ENCODE results near the gene RBM25. TPM values are rescaled to one million over a fixed set of nuclear protein-coding genes. Genes with fewer than 3 reads are reported as not detected.
"Not testable (repeated sequence)": the region's sequence is repeated elsewhere in the genome, so short reads cannot be mapped to it uniquely, and the experiment has no call there.

Gene RBM25
- polyA plus RNA-seq, 3 donors: 15.6 to 29.7 (median 23.8) TPM

DNA sequence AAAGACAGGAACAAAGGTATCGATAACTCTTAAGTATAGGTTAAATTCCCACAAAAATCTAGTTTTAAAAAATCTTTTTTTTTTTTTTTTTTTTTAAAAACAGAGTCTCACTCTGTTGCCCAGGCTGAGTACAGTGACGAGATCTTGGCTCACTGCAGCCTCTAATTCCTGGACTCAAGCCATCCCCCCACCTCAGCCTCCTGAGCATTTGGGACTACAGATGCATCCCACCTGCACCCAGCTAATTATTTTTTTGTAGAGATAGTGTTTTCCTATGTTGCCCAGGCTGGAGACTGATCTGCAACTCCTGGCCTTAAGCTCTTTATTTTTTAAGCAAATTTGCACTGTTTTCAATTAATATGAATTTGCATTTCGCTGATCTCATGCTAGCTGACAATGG, 87.8 kb downstream of the RBM25 start:
- H3K27ac ChIP-seq (ENCODE audit: low read depth, low read length): no peak overlapping the region
- 77 to 87% (median 78%) methylated on average over 3 of the region's 3 CpGs for WGBS, 3 donors

DNA sequence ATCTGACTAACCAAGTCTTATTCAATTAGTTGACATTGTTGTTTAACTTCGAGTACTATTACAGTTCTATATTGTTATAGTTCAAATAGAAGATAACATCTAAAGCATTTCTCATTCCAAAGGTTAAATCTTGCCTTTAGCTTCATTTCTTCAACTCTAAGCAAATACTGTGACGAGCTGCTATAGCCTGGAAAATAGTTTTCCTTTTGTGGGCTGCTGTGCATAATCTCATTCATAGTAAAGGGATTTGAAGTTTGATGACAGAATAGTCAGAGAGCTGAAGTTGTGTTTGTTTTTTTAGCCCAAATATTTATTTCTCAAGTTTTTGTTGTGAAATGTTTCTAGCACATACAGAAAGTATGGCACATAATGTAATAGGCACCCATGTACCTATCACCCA, 91.4 kb downstream of the RBM25 start:
- WGBS, 3 donors: 71 to 94% (median 78%) methylated on average over 2 of the region's 2 CpGs

DNA sequence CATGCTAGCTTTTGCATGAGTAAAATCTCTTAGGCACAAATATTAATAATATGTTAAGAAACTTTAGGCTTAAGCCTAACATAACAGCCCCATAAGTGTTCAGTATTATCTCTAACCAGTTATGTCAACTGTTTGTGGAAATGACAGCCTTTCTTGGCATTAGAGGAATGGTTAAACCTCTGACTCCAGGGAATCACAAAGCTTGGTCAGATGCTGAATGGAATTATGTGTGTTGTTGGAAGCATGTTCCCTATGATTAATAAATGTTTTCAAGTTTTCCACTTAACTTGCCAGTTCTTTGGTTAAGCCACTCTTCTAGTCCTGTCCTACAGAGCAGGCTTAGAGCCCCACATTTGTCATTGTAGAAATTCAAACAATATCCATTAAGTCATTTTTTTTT, 94.9 kb downstream of the RBM25 start:
- no peak overlapping the region for H3K27ac ChIP-seq (ENCODE audit: low read depth, low read length)

More for the DNA sequence above, 91.4 kb downstream of the RBM25 start:
- no peak overlapping the region for H3K27ac ChIP-seq (ENCODE audit: low read depth, low read length)

DNA sequence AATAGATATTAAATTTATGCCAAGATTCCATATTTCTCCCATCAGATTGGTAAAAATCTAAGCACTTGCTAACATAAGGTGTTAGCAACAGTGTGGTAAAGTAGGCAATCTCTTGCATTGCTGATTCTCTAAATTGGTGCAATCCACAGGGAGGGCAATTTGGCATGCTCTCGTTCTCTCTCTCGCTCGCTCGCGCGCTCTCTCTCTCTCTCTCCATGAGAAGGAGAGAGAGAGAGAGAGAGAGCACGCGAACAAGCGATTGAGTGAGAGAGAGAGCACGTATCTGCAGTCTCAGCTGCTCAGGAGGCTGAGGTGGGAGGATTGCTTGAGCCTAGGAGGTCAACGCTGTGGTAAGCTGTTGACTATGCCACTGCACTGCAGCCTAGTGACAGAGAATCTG, 103.9 kb downstream of the RBM25 start:
- WGBS, 3 donors: 83 to 95% (median 87%) methylated on average over 11 of the region's 11 CpGs
- no peak overlapping the region for H3K27ac ChIP-seq (ENCODE audit: low read depth, low read length)

DNA sequence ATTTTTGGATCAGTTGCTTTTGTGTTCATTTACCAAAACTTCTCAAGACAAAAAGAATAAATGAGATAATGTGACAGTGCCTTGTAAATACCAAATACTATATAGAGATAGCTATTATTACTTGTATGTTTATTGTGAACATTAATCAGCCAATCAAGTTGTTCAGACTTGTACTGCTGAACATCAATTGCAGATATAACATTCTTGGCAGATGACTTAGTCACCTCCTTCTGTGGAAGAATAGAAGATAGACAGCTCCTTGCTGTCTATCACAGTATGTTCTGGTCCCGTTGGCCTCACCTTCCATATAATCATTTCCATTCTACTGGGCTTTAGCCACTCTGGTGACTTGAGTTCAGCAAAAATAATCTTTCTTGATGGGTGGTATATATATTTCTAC, 108.1 kb downstream of the RBM25 start:
- H3K27ac ChIP-seq (ENCODE audit: low read depth, low read length): no peak overlapping the region
- 89 to 93% (median 90%) methylated on average over 1 of the region's 1 CpG for WGBS, 3 donors

DNA sequence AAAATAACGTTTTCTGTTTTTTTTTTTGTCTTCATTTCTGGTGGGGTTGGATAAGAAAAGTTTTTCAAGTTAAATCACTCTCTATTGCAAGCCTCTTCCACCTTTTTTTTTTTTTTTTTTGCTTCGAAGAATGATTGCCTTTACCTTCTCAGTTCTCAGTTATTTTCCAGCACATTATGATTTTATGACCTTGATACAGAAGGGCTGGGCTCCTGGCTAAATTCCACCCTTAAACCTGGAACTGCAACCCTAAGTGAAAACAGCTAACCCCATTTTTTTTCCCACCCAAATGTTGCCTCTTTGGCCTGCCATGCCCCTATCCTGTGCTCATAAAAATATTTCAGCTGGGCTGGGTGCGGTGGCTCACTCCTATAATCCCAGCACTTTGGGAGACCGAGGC, 109.4 kb downstream of the RBM25 start:
- 78 to 89% (median 88%) methylated on average over 4 of the region's 4 CpGs for WGBS, 3 donors

DNA sequence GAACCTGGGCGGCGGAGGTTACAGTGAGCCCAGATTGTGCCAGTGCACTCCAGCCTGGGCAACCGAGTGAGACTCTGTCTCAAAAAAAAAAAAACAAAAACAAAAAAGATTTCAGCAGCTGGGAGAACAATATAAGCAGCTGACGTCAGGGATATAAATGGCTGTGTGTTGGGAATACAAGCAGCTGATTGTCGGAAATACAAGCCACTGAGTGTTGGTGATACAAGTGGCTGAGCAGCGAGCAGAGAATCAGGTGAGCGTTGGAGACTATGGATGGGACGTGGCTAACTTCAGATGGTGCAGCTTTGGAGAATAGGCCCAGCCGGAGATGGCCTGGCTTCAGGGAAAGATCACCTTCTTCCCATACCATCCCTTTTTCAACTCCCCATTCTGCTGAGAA, 109.9 kb downstream of the RBM25 start:
- WGBS, 3 donors: 87 to 94% (median 92%) methylated on average over 9 of the region's 9 CpGs
- no peak overlapping the region for H3K27ac ChIP-seq (ENCODE audit: low read depth, low read length)

More for the DNA sequence above, 109.4 kb downstream of the RBM25 start:
- H3K27ac ChIP-seq (ENCODE audit: low read depth, low read length): no peak overlapping the region

DNA sequence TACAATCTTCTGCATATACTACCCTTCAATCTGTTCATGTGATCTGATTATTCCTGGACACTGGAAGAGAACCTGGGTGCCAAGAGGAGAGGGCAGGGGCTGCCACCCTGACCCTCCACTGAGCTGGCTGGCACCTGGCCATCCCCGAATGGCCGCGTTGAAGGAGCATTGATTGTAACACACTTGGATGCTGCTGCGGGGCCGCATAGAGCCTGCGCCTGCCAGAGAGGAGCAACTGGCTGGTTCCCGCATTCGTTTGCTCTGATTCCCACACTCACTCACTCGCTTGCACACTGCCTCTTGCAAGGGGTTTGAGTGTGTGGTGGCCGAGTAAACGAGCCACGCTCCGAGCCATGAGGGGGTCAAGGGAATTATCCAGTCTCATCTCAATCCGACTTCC, 110.4 kb downstream of the RBM25 start:
- H3K27ac ChIP-seq (ENCODE audit: low read depth, low read length): no peak overlapping the region
- WGBS, 3 donors: 75 to 93% (median 89%) methylated on average over 14 of the region's 14 CpGs

DNA sequence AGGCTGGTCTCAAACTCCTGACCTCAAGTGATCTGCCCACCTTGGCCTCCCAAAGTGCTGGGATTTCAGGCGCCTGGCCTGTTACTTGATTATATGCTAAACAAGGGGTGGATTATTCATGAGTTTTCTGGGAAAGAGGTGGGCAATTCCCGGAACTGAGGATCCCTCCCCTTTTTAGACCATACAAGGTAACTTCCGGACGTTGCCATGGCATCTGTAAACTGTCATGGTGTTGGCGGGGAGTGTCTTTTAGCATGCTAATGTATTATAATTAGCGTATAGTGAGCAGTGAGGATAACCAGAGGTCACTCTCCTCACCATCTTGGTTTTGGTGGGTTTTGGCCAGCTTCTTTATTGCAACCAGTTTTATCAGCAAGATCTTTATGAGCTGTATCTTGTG, 111.5 kb downstream of the RBM25 start:
- WGBS, 3 donors: 86 to 92% (median 88%) methylated on average over 6 of the region's 6 CpGs
- H3K27ac ChIP-seq (ENCODE audit: low read depth, low read length): not testable (repeated sequence)

DNA sequence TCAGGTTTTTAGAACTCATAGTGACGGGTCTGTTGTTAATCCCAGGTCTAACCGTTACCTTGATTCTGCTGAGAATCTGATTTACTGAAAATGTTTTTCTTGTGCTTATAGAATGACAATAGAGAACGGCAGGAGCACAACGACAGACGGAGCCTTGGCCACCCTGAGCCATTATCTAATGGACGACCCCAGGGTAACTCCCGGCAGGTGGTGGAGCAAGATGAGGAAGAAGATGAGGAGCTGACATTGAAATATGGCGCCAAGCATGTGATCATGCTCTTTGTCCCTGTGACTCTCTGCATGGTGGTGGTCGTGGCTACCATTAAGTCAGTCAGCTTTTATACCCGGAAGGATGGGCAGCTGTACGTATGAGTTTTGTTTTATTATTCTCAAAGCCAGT, 112.4 kb downstream of the RBM25 start:
- WGBS, 3 donors: 90 to 93% (median 91%) methylated on average over 11 of the region's 11 CpGs
- no peak overlapping the region for H3K27ac ChIP-seq (ENCODE audit: low read depth, low read length)

DNA sequence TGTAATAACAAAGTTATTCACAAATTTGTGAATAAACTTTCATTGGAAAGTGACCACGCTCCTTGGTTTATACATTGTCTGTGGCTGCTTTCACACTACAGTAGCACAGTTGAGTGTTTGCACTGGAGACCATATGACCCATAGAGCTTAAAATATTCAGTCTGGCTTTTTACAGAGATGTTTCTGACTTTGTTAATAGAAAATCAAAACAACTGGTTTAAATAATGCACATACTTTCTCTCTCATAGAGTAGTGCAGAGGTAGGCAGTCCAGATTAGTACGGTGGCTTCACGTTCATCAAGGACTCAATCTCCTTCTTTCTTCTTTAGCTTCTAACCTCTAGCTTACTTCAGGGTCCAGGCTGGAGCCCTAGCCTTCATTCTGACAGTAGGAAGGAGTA, 114.2 kb downstream of the RBM25 start:
- 91 to 94% (median 92%) methylated on average over 3 of the region's 3 CpGs for WGBS, 3 donors

DNA sequence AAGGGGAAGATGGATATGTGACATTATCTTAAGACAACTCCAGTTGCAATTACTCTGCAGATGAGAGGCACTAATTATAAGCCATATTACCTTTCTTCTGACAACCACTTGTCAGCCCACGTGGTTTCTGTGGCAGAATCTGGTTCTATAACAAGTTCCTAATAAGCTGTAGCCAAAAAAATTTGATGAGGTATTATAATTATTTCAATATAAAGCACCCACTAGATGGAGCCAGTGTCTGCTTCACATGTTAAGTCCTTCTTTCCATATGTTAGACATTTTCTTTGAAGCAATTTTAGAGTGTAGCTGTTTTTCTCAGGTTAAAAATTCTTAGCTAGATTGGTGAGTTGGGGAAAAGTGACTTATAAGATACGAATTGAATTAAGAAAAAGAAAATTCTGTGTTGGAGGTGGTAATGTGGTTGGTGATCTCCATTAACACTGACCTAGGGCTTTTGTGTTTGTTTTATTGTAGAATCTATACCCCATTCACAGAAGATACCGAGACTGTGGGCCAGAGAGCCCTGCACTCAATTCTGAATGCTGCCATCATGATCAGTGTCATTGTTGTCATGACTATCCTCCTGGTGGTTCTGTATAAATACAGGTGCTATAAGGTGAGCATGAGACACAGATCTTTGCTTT, 114.9 kb downstream of the RBM25 start:
- no peak overlapping the region for H3K27ac ChIP-seq (ENCODE audit: low read depth, low read length)
- WGBS, 3 donors: 40 to 54% (median 54%) methylated on average over 3 of the region's 3 CpGs

More for the DNA sequence above, 114.2 kb downstream of the RBM25 start:
- no peak overlapping the region for H3K27ac ChIP-seq (ENCODE audit: low read depth, low read length)

Other genes starting within 250 kb of the RBM25 start
- under 1 TPM; 0.37 to 0.79 (median 0.41) TPM for gene DPF3, start 164.4 kb upstream of the RBM25 start, polyA plus RNA-seq
- 10 to 100 TPM in 1 of 3 donors, 1 to 10 TPM in 2; 2.8 to 13.2 (median 8.0) TPM for gene DCAF4, start 132.1 kb upstream of the RBM25 start, polyA plus RNA-seq
- 1 to 10 TPM; 4.9 to 7.5 (median 6.7) TPM for gene ZFYVE1, start 31.4 kb upstream of the RBM25 start, polyA plus RNA-seq
- 10 to 100 TPM; 10.2 to 21.1 (median 14.2) TPM for gene PSEN1, start 78.0 kb downstream of the RBM25 start, polyA plus RNA-seq
- 1 to 10 TPM; 2.1 to 9.3 (median 3.9) TPM for gene PAPLN, start 179.0 kb downstream of the RBM25 start, polyA plus RNA-seq